ENCODE data around the gene AR. TPM values are rescaled to one million over a fixed set of nuclear protein-coding genes. Genes with fewer than 3 reads are reported as not detected.
A peak's percentile ranks its signal among the peaks of the same experiment; 100 is the strongest.

Gene AR
- total and polyA plus RNA-seq, 10 of the 15 experiments (the other 5 are each of a cell fraction or from before 2014, with no cell fraction given), result 0.07 to 0.09 (median 0.08) TPM; not detected in 7

- no peak for TF ChIP-seq ZBTB4 (CRISPR knock-in tag; IDR thresholded peaks at IDR 0.05)
Measured at GRCh38 chrX:67614423-67614822, 70.6 kb downstream of the AR start (continued).

GRCh38 chrX:67619253-67619652, 75.4 kb downstream of the AR start:
- Histone ChIP-seq H3K27ac (ENCODE audit: control insufficient read depth, insufficient read depth) (no peak overlapping the region), H3K9me3 (replicated peaks; ENCODE audit: control insufficient read depth, insufficient read depth, low read length) (no peaks in the 10 kb centered on the region), H3K36me3 (ENCODE audit: control insufficient read depth in 2 of 2, insufficient read depth in 2 of 2, low read length in 1 of 2) (no peaks in the 10 kb centered on the region), H3K4me2 (ENCODE audit: control insufficient read depth, insufficient read depth) (no peak overlapping the region), H3K9ac (ENCODE audit: control insufficient read depth, insufficient read depth, low read length) (no peak overlapping the region), H3K4me1 (ENCODE audit: control insufficient read depth, insufficient read depth, low read length) (no peaks in the 10 kb centered on the region), H3K4me3 (no peak overlapping the region), H3K79me2 (ENCODE audit: control insufficient read depth, insufficient read depth, low read length) (no peaks in the 10 kb centered on the region), H2AFZ (ENCODE audit: control insufficient read depth, low read depth, low read length) (no peak overlapping the region), H4K20me1 (ENCODE audit: control insufficient read depth, insufficient read depth) (no peaks in the 10 kb centered on the region), H3K27me3 (replicated peaks in 1 of 2; ENCODE audit: control insufficient read depth in 2 of 2, insufficient read depth in 2 of 2, low read length in 1 of 2) (no peaks in the 10 kb centered on the region)
- ChIA-PET POLR2A (no interaction called here), SMC1A (ENCODE audit: uncharacterized antibody, unreplicated experiment) (no interaction called here), CTCF (no interaction called here), RAD21 (ENCODE audit: unreplicated experiment) (no interaction called here)
- in situ Hi-C loops (cut with MboI) (no loop called here), intact Hi-C loops (cut with micrococcal nuclease; ENCODE audit: unreplicated experiment) (no loop called here)
- TF ChIP-seq RELB (IDR thresholded peaks at IDR 0.05; ENCODE audit: low read depth) (no peak), JUNB (IDR thresholded peaks at IDR 0.05) (peak; percentile 51)
- BruUV-seq (replicated peaks), result no TSS peak
- FAIRE-seq (no peak), ATAC-seq (peak; percentile 40; the same call in 2 of the 3 replicates), DNase-seq (ENCODE audit: low read depth, low spot score) (no peak)
- WGBS (ENCODE audit: insufficient coverage, insufficient replicate concordance, low lambda C conversion rate, missing lambda C conversion rate), result 0% methylated on average over 1 of the region's 1 CpG

Measured in GM12878 (cell line).